ENCODE measurements around the gene NGFR.

Gene NGFR

GRCh38 chr17:49515196-49515770 is 20.2 kb downstream of the NGFR start:
- no peak for DNase-seq (ENCODE audit: low read depth in 2 of 2)

GRCh38 chr17:49516180-49516579 is 21.1 kb downstream of the NGFR start:
- DNase-seq (ENCODE audit: low read depth in 2 of 2), result no peak

- DNase-seq (ENCODE audit: low read depth in 2 of 2), result no peak
Observed at GRCh38 chr17:49518346-49519078, 23.4 kb downstream of the NGFR start.

DNA sequence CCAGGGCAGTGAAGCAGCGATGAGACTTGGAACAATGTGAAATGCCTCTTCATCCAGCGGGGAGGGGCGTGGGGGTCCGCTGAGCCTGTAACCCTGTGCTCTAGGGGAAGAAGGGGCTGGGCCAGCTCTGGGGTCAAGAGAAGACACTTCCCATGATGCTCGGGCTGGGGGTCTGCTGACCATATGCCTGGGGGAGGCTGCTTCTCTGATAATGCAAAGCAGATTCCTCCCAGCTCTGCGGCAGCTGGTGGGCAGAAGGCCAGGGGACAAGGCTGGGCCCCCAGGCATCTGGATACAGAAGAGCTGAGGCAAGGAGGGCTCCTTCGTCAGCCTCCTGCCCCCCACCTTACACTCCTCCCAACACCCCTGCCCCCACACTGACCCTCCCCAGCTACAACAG is 24.7 kb downstream of the NGFR start:
- DNase-seq (ENCODE audit: low read depth in 2 of 2), result no peak

- no peak for DNase-seq (ENCODE audit: low read depth in 2 of 2)
Observed at GRCh38 chr17:49520386-49521087, 25.4 kb downstream of the NGFR start.

DNA sequence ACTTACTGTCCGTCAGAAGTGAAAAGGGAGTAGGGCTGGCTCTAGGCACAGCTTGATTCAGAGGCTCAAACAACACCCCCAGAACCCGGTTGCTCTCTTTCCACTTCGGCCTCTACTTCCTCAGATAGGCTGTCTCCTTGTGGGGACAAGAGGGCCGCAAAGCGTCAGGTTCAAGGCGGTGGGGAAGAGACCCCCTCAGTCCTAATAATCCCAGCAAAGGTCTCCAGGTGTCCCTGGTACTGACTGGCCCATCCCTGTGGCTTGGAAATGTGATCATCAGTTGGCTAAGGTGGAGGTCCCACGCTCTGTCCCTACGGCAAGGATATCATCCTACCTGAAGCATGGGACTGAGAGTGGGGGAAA is 26.0 kb downstream of the NGFR start:
- no peak for DNase-seq (ENCODE audit: low read depth in 2 of 2)

DNA sequence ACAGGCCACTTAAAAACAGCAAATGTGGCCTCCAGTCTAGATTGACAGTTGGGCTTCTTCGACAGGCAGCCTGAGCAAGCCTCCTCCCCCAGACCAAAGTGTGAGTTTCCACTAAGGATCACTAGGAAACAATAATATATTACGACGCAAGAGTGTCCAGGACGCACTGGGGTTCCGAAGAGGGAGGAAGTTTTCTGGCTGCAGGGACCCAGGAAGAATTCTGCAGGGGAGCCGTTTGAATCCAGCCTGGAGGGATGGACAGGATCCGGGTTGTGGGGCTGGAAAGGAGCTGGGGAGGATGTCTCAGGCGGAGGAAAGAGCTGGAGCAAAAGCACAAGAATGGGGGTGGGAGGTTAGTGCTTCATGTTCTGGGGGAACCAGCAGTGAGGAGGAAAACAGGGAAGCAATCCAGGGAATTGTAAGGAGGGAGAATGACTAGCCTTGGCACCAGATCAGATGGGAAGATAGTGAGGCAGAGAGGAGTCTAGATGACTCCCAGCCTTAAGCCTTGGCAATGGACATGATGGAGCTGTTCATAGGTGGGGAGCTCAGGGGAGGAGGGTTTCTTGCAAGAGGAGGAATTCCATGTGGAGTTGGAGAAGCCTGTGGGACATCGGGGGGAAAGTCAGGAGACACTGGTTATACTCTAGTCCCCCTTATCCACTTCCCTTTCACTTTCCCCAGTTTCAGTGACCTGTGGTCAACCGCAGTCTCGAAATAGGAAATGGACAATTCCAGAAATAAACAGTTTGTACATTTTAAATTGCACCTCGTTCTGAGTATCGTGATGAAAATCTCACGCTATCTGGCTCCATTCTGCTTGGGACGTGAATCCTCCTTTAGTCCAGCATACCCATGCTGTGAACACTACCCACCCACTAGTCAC is 26.6 kb downstream of the NGFR start:
- no peak for DNase-seq (ENCODE audit: low read depth in 2 of 2)

DNA sequence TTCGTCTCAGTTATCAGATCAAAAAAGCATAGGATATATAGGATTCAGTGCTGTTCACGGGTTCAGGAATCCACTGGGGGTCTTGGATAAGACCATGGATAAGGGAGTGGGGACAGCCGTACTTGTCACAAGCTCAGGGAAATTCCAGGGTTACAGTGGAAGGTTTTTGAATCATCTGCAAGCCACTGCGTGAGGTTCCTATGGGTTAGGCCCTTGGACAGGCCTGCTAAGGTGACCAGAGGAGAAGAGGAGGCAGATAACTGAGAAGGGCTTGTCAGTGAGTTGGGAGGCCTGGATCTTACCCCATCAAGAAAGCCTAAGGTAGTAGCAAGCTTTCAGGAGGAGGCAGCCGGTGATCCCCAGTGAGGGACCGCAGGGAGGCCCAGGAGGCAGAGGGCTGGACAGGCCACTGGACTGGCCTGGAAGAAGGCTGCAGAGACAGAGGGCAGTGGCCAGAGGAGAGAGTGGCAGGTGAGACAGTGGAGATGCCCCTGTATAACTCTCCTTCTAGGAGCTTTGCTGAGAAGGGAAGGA is 27.3 kb downstream of the NGFR start:
- no peak for DNase-seq (ENCODE audit: low read depth in 2 of 2)

- no peak for DNase-seq (ENCODE audit: low read depth in 2 of 2)
Observed at GRCh38 chr17:49523196-49523595, 28.1 kb downstream of the NGFR start.

DNA sequence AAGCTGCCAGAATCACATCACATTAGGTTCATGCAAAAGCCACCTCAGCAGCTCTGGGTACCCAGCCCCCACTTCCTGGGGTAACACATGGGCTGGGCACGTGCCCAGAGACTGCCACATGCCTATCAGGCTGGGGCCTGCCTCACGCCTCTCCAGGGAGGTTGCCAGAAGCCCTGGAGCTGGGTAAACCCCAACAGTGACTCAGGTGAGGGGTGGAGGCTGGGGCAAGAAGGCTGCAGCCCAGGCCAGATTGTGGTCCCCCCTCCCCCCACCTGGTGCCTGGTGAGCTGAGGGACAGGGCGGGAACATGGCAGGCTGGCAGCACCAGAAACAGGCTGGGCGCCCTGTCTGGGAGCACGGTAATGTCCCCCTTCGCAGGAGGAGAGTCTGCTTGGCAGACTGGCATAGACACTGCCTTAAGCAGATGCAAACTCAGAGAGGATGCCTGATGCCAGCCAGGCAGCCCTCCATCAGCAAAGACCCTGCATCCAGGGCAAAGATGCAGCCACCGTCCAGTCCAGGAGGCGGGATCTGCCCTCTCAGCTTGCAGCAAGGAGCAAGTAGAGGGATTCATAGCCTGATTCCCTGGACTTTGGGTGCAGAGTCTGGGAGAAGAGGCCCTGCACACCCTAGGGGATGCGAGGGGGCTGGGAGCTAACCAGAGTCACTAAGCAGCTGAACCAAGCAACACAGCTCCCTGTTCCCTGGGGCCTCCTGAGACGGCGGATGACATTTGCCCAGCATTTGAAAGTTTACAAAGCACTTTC is 28.8 kb downstream of the NGFR start:
- DNase-seq (ENCODE audit: low read depth in 2 of 2), result no peak

GRCh38 chr17:49524473-49525359 is 29.6 kb downstream of the NGFR start:
- no peak for DNase-seq (ENCODE audit: low read depth in 2 of 2)

- DNase-seq (ENCODE audit: low read depth in 2 of 2), result no peak
Observed at GRCh38 chr17:49525831-49526741, 31.0 kb downstream of the NGFR start.

DNA sequence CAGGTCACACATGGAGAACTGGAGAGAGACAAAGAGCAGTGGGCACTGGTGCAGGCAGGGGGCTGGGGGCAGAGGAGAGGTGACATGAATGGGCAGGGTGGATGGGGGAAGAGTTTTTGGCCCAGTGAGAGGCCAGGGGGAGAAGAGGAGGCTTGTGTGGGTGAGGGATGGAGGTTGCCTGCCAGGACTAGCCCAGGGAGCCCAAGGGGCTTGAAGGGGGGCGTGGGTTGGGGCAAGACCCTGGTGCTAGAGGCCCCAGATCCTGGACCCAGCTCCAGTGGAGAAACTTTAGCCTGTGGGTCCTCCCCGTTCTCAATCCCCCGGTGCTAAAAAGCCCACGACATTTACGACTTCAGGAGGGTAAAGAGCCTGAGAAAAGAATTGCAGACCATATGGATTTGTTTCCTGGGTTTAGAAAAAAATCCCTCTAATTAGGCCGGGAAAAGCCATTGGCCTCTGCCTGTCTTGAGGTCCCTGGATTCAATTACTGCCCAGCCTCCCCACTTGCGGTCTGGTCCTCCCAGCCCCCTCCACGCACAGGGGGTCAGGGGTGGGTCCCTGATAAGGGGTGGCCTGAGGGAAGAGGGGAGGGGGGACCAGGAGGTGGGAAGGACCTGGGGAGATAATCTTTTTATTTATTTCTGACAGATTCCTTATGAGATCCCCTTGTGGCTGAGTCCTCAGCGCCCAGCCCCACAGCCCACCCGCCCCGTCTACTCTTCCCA is 33.0 kb downstream of the NGFR start:
- no peak for DNase-seq (ENCODE audit: low read depth in 2 of 2)

- no peak for DNase-seq (ENCODE audit: low read depth in 2 of 2)
Observed at GRCh38 chr17:49528966-49529365, 33.9 kb downstream of the NGFR start.

- DNase-seq (ENCODE audit: low read depth in 2 of 2), result no peak
Observed at GRCh38 chr17:49530118-49530517, 35.0 kb downstream of the NGFR start.

DNA sequence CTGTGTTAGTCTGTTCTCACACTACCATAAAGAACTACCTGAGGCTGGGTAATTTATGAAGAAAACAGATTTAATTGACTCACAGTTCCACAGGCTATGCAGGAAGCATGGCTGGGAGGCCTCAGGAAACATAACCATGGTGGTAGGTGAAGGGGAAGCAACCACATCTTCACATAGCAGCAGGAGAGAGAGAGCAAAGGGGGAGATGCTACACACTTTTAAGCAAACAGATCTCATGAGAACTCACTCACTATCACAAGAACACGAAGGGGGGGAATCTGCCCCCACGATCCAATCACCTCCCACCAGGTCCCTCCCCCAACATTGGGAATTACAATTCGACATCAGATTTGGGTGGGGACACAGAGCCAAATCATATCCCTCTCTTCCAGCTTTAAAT is 48.8 kb downstream of the NGFR start:
- DNase-seq (ENCODE audit: low read depth in 2 of 2), result no peak

GRCh38 chr17:49545007-49545660 is 50.0 kb downstream of the NGFR start:
- no peak for DNase-seq (ENCODE audit: low read depth in 2 of 2)
